A549 (cell line): ENCODE results near the gene PTPA. TPM values are rescaled to one million over a fixed set of nuclear protein-coding genes. Genes with fewer than 3 reads are reported as not detected.

Experiments used
- ATAC-seq, 2 experiments: fragments of 200-7000 bp in 1 of 2; fragments of >200 bp in 1 of 2; cut with Nextera tagmentation in 1 of 2; cut with Tn5 transposase in 1 of 2; 3 replicates each; pipeline versions ENCODE4 v1.8.0 to v1.9.1; 2018 to 2020; ENCODE audit warnings: mild to moderate bottlenecking in 1 of 2, moderate library complexity in 1 of 2
- CTCF ChIA-PET: fragments of 300-600 bp; sonication (Branson Sonifier 250); formaldehyde crosslinking; extraction: SDS; loops from one replicate; lab custom pipeline; 2021; ENCODE audit warnings: antibody characterized with exemption, inconsistent platforms; lab: Yijun Ruan, JAX
- POLR2A ChIA-PET: fragments of 350-600 bp; formaldehyde crosslinking; extraction: SDS; loops from one replicate; lab custom pipeline; 2021; ENCODE audit warnings: antibody characterized with exemption, inconsistent platforms; lab: Yijun Ruan, JAX
- DNase-seq, 2 experiments: peaks; one replicate each; pipeline versions ENCODE4 v3.0.0 to v3.0.0-alpha.2; 2011 to 2016; ENCODE audit warnings: low read depth in 1 of 2, low spot score in 1 of 2
- FAIRE-seq: peaks from 2 replicates; lab custom pipeline; 2011; peaks lifted over from hg19 to GRCh38; lab: Jason Lieb, UNC
- H3K27ac ChIP-seq, 2 experiments: fragments of >200 bp; sonication (Bioruptor Twin); formaldehyde crosslinking; 3 replicates each; pipeline ENCODE4 v1.5.1; 2016 to 2017
- H3K4me1 ChIP-seq: fragments of >200 bp; sonication (Bioruptor Twin); formaldehyde crosslinking; 3 replicates; pipeline ENCODE4 v1.6.1; 2016
- H3K4me2 ChIP-seq: fragments of >200 bp; sonication (Bioruptor Twin); formaldehyde crosslinking; 3 replicates; pipeline ENCODE4 v1.6.1; 2016
- H3K4me3 ChIP-seq: fragments of >200 bp; sonication (Bioruptor Twin); formaldehyde crosslinking; 3 replicates; pipeline ENCODE4 v1.5.1; 2016
- H3K9me3 ChIP-seq: fragments of >200 bp; sonication (Bioruptor Twin); formaldehyde crosslinking; 3 replicates; pipeline ENCODE4 v1.6.1; 2016
- CEBPB ChIP-seq, 2 experiments: fragments of >200 bp in 1 of 2; sonication (Bioruptor Twin) in 1 of 2; formaldehyde crosslinking in 1 of 2; IDR thresholded peaks; 2 replicates each; pipeline ENCODE4 v1.6.1; 2012 to 2016
- E2F6 ChIP-seq: IDR thresholded peaks from 2 replicates; pipeline ENCODE4 v1.6.1; 2012; ENCODE audit warnings: low read depth, borderline replicate concordance
- ELK1 ChIP-seq: fragments of 150-350 bp; IDR thresholded peaks from 2 replicates; pipeline ENCODE4 v1.6.1; 2014; ENCODE audit warnings: low read depth, mild to moderate bottlenecking, low read length
- HES2 ChIP-seq: fragments of >200 bp; sonication (Bioruptor Twin); formaldehyde crosslinking; IDR thresholded peaks from 2 replicates; pipeline ENCODE4 v1.6.1; 2016
- HMGXB4 ChIP-seq: fragments of 250-450 bp; sonication (Bioruptor Pico); IDR thresholded peaks from 2 replicates; pipeline ENCODE4 v1.5.0; 2021; ENCODE audit warnings: mild to moderate bottlenecking, moderate library complexity, borderline replicate concordance
- HOXB5 ChIP-seq: fragments of 250-450 bp; sonication (Bioruptor Pico); IDR thresholded peaks from 2 replicates; pipeline ENCODE4 v1.5.0; 2020; ENCODE audit warnings: mild to moderate bottlenecking, moderate library complexity
- MYC ChIP-seq: IDR thresholded peaks from 2 replicates; pipeline ENCODE4 v1.6.1; 2012; ENCODE audit warnings: mild to moderate bottlenecking, inconsistent platforms, low read length, improper control_type of control experiment, borderline replicate concordance
- NR3C1 ChIP-seq: fragments of >200 bp; sonication (Bioruptor Twin); formaldehyde crosslinking; IDR thresholded peaks from 3 replicates; pipeline ENCODE4 v1.6.1; 2017
- PHF8 ChIP-seq: fragments of 200-600 bp; sonication (generic); IDR thresholded peaks from 2 replicates; pipeline ENCODE4 v1.6.1; 2016; ENCODE audit warnings: low read depth, mild to moderate bottlenecking, antibody characterized with exemption, moderate library complexity, borderline replicate concordance
- POLR2AphosphoS2 ChIP-seq: conservative IDR thresholded peaks from 2 replicates; pipeline ENCODE4 v1.6.1; 2012; ENCODE audit warnings: low read length, improper control_type of control experiment, inconsistent platforms
- RARB ChIP-seq: fragments of 250-450 bp; sonication (Bioruptor Pico); IDR thresholded peaks from 2 replicates; pipeline ENCODE4 v1.8.0; 2021; ENCODE audit warnings: mild to moderate bottlenecking, moderate library complexity
- REST ChIP-seq: fragments of 200-600 bp; sonication (generic); IDR thresholded peaks from 2 replicates; pipeline ENCODE4 v1.6.1; 2016; ENCODE audit warnings: antibody characterized with exemption, mild to moderate bottlenecking, moderate library complexity
- RFX5 ChIP-seq: fragments of 450-650 bp; IDR thresholded peaks from 2 replicates; pipeline ENCODE4 v1.7.1; 2014; ENCODE audit warnings: antibody characterized with exemption, mild to moderate bottlenecking, moderate library complexity
- WGBS: methylation state at CpG from one replicate; pipeline ENCODE4 v1.1.6; 2017; ENCODE audit errors: missing lambda C conversion rate; 5-methylcytosine and 5-hydroxymethylcytosine counted together
- polyA plus RNA-seq, 4 experiments: library from polyadenylated mRNA; depleted of rRNA in 3 of 4; stranded (reverse); fragments of >200 nt; fragmentation: RNase III in 1 of 4; extraction: RNeasy Plus Mini Kit Qiagen cat#74134 plus additional on column Dnase treatment in 1 of 4; gene quantifications; 2 replicates in 3 of 4; 3 replicates in 1 of 4; pipeline ENCODE4 v1.2.3, GENCODE V29; 2011 to 2017

PTPA gene
- polyA plus RNA-seq, 2 of the 4 experiments (the other 2 are of a cell fraction): 140 to 161 TPM

GRCh38 chr9:129109537-129109903 is 1.7 kb upstream of the PTPA start:
- no peak for FAIRE-seq
- ATAC-seq: peak; percentile 11 to 18; a peak in 3 of 6 replicates
- POLR2A ChIA-PET: interaction anchor here (1.6 to 2.4 kb wide), 2 partner anchors 15 to 28 kb away, joined by 5 to 7 read pairs; partner anchors contain the start of gene DOLPP1
- WGBS: 76% methylated on average over 7 of the region's 7 CpGs
- H3K27ac ChIP-seq: peak overlapping the region; percentile 92 to 97; a peak in 4 of 6 replicates
- peak overlapping the region; percentile 96 for H3K4me2 ChIP-seq
- TF ChIP-seq CEBPB (IDR thresholded peaks at IDR 0.05) (peak in 1 of 2 experiments; percentile 70; a peak in 2 of 4 replicates), REST (no peak)
- DNase-seq: peak; percentile 41 to 54
- CTCF ChIA-PET: interaction anchor here (0.7 to 1.2 kb wide), 4 partner anchors 9 to 81 kb away, joined by 3 to 5 read pairs (median 3); partner anchors contain the start of gene SH3GLB2
- peaks cover 24% of the 10 kb centered on the region for H3K4me1 ChIP-seq
- peak overlapping the region; percentile 61 for H3K4me3 ChIP-seq
- no peaks in the 10 kb centered on the region for H3K9me3 ChIP-seq

GRCh38 chr9:129109952-129110739 is 1.1 kb upstream of the PTPA start:
- peak overlapping the region; percentile 96 for H3K4me2 ChIP-seq
- WGBS: 10% methylated on average over 22 of the region's 64 CpGs
- H3K4me3 ChIP-seq: peak overlapping the region; percentile 61
- peak; percentile 35; the same call in 1 of the 2 replicates for TF ChIP-seq MYC
- no peak for TF ChIP-seq POLR2AphosphoS2
- TF ChIP-seq PHF8: peak; percentile 62; the same call in 1 of the 2 replicates
- TF ChIP-seq ELK1: no peak
- 0 out of 2 replicates have a peak, but pooled peaks have one; percentile 46 for TF ChIP-seq HOXB5 (CRISPR knock-in tag)
- no peak for TF ChIP-seq NR3C1
- TF ChIP-seq E2F6: no peak; the same call in 1 of the 2 replicates
- no peak for TF ChIP-seq RFX5
- no peak for TF ChIP-seq RARB (CRISPR knock-in tag)
- TF ChIP-seq HES2: no peak
- no peak for TF ChIP-seq HMGXB4 (CRISPR knock-in tag)
- CTCF ChIA-PET: interaction anchor here (0.7 to 1.2 kb wide), 3 partner anchors 22 to 516 kb away, joined by 3 read pairs; partner anchors contain the start of genes NTMT1 and SH3GLB2
- peaks cover 30% of the 10 kb centered on the region for H3K4me1 ChIP-seq
- POLR2A ChIA-PET: interaction anchor here (1.1 to 2.4 kb wide), 3 partner anchors 15 to 42 kb away, joined by 3 to 7 read pairs (median 5); partner anchors contain the start of gene DOLPP1
- peak overlapping the region; percentile 92 to 97 for H3K27ac ChIP-seq
- DNase-seq: peak; percentile 40
- H3K9me3 ChIP-seq: no peaks in the 10 kb centered on the region
- peak; percentile 52 to 58 for ATAC-seq
- FAIRE-seq: no peak
